Suprapubic skin (tissue), 4 donors: Measurements from ENCODE around the gene SLC12A5. TPM values are rescaled to one million over a fixed set of nuclear protein-coding genes. Genes with fewer than 3 reads are reported as not detected.

Experiments
- DNase-seq, 2 donors: peaks; one replicate each; pipeline ENCODE4 v3.0.0-alpha.2; 2019; ENCODE audit warnings: low spot score in 2 of 2
- H3K27ac ChIP-seq: fragments of 200-600 bp; sonication (generic); one replicate; pipeline ENCODE4 v1.5.1; 2019
- H3K27me3 ChIP-seq: fragments of 200-600 bp; sonication (generic); one replicate; pipeline ENCODE4 v1.5.1; 2019
- H3K36me3 ChIP-seq: fragments of 200-600 bp; sonication (generic); one replicate; pipeline ENCODE4 v1.5.1; 2019
- H3K4me1 ChIP-seq: fragments of 200-600 bp; sonication (generic); one replicate; pipeline ENCODE4 v1.5.1; 2019
- H3K4me3 ChIP-seq: fragments of 200-600 bp; sonication (generic); one replicate; pipeline ENCODE4 v1.5.1; 2019; ENCODE audit warnings: mild to moderate bottlenecking
- H3K9me3 ChIP-seq: fragments of 200-600 bp; sonication (generic); one replicate; pipeline ENCODE4 v1.5.1; 2019
- EP300 ChIP-seq: sonication (generic); formaldehyde crosslinking; IDR thresholded peaks from one replicate; pipeline ENCODE4 v1.6.1; 2017; ENCODE audit warnings: antibody characterized with exemption
- POLR2A ChIP-seq, 2 donors: fragments of 450-650 bp; IDR thresholded peaks; one replicate each; pipeline ENCODE4 v1.6.1; 2017; ENCODE audit warnings: antibody characterized with exemption in 2 of 2, mild to moderate bottlenecking in 2 of 2, moderate library complexity in 2 of 2
- POLR2AphosphoS5 ChIP-seq, 3 donors: sonication (generic); formaldehyde crosslinking; IDR thresholded peaks; one replicate each; pipeline ENCODE4 v1.6.1; 2017; ENCODE audit warnings: antibody characterized with exemption in 3 of 3
- WGBS: methylation state at CpG from one replicate; pipeline ENCODE4 v1.1.5; 2018; 5-methylcytosine and 5-hydroxymethylcytosine counted together
- total RNA-seq, 4 donors: library from RNA; depleted of rRNA; stranded (reverse); fragments of >200 nt; gene quantifications; one replicate each; pipeline ENCODE4 v1.1.0, GENCODE V29; 2016
- TF ChIP-seq, protein P1 (sequence below), 2 donors: fragments of 200-600 bp in 1 of 2; fragments of 450-650 bp in 1 of 2; sonication (generic) in 1 of 2; IDR thresholded peaks; one replicate each; pipeline ENCODE4 v1.5.1; 2016 to 2019; ENCODE audit warnings: antibody characterized with exemption in 2 of 2, mild to moderate bottlenecking in 1 of 2, moderate library complexity in 1 of 2

The SLC12A5 gene
- total RNA-seq, 4 donors from 2014 or later, result 0.40 TPM; not detected in 3

DNA sequence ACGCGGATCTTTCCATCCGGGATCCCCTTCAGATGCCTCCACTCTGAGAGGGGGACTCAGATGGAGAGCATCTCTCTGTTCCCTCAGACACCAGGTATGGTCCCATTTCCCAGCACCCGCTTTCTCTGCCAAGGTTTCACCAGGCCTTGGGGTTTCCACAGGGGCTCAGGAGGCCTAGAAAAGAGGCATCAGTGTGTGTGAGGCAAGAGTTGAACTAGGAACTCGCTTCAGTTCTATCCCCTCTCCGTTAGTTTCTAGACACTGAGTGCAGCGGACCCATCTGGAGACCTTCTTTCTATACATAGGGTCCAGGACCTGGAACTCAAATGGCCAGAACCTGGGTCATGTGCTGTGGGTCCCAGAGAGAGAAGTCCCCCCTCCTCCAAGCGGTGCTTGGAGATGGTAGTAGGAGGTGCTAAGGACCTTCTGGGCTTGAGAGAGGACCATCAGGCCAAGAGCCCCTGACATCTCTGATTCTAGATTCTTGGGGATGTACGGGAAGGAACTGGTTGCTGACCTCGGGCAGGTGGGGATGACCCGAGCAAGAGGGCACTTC, 2.1 kb downstream of the SLC12A5 start:
- H3K9me3 ChIP-seq, result no peaks in the 10 kb centered on the region
- H3K27me3 ChIP-seq, result peaks cover 99% of the 10 kb centered on the region
- H3K36me3 ChIP-seq, result no peaks in the 10 kb centered on the region
- TF ChIP-seq, protein P1, sequence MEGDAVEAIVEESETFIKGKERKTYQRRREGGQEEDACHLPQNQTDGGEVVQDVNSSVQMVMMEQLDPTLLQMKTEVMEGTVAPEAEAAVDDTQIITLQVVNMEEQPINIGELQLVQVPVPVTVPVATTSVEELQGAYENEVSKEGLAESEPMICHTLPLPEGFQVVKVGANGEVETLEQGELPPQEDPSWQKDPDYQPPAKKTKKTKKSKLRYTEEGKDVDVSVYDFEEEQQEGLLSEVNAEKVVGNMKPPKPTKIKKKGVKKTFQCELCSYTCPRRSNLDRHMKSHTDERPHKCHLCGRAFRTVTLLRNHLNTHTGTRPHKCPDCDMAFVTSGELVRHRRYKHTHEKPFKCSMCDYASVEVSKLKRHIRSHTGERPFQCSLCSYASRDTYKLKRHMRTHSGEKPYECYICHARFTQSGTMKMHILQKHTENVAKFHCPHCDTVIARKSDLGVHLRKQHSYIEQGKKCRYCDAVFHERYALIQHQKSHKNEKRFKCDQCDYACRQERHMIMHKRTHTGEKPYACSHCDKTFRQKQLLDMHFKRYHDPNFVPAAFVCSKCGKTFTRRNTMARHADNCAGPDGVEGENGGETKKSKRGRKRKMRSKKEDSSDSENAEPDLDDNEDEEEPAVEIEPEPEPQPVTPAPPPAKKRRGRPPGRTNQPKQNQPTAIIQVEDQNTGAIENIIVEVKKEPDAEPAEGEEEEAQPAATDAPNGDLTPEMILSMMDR (IDR thresholded peaks at IDR 0.05), result no peak
- TF ChIP-seq POLR2AphosphoS5 (IDR thresholded peaks at IDR 0.05) (no peak), EP300 (no peak), POLR2A (IDR thresholded peaks at IDR 0.05) (no peak)
- peaks cover 13% of the 10 kb centered on the region for H3K4me1 ChIP-seq
- DNase-seq, result no peak
- H3K4me3 ChIP-seq, result no peak overlapping the region
- WGBS, result 32% methylated on average over 8 of the region's 11 CpGs
- H3K27ac ChIP-seq, result no peak overlapping the region

DNA sequence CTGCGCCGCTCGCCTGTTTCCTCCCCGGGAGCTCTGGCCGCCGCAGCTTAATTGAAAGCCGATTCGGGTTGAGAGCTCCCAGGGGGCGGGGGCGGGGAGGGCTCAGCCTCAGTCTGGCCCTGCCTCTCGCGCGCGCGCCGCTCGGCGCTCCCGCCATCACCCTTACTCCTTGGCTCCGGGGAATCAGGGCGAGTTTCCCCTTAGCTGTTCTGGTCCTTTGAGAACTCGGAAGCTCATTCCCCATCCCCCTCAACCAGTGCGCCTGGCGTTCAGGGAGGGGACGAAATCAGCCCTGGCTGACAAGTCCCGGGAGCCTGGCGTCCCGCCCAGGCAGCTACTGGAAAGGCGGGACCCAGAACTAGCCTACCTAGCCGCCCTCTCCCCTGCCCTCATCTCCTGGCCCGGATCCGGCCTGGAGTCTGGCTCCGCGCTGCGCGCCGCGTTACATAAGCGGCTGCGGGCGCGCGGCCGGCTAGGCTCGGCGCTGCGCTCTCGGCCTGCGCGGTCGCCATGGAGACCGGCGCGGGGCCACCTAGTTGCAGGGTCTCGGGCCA, 2.8 kb downstream of the SLC12A5 start:
- H3K27me3 ChIP-seq, result peaks cover 94% of the 10 kb centered on the region
- no peak overlapping the region for H3K27ac ChIP-seq
- no peaks in the 10 kb centered on the region for H3K9me3 ChIP-seq
- TF ChIP-seq POLR2AphosphoS5 (IDR thresholded peaks at IDR 0.05), result no peak
- TF ChIP-seq POLR2A (IDR thresholded peaks at IDR 0.05), result no peak
- no peak for TF ChIP-seq EP300
- TF ChIP-seq, protein P1 (IDR thresholded peaks at IDR 0.05), result no peak
- no peak for DNase-seq
- 1% methylated on average over 17 of the region's 55 CpGs for WGBS
- no peaks in the 10 kb centered on the region for H3K36me3 ChIP-seq
- H3K4me1 ChIP-seq, result peaks cover 13% of the 10 kb centered on the region
- peak overlapping the region; percentile 24 for H3K4me3 ChIP-seq

DNA sequence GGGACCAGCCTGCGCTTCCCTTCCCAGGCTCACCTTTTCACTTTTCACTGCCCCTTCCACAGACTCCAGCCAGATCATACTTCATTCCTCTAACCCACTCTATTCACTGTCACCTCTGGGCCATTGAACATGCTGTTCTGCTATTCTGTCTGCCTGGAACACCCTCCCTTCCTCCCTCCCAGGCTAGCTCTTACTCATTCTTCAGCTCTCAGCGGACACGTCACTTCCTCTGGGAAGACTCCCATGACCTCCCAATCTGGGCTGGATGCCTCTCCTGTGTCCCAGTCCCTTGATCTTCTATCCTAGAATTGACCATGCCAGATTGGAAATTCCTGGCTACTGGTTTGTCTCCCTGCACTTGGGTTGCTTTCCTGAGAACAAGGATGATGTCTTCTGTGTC, 5.0 kb downstream of the SLC12A5 start:
- Histone ChIP-seq H3K4me3 (no peak overlapping the region), H3K27ac (no peak overlapping the region), H3K36me3 (no peaks in the 10 kb centered on the region), H3K9me3 (no peaks in the 10 kb centered on the region), H3K27me3 (peaks cover 80% of the 10 kb centered on the region), H3K4me1 (peaks cover 13% of the 10 kb centered on the region)
- no peak for DNase-seq
- TF ChIP-seq POLR2A (IDR thresholded peaks at IDR 0.05) (no peak), EP300 (no peak), POLR2AphosphoS5 (IDR thresholded peaks at IDR 0.05) (no peak)
- TF ChIP-seq, protein P1 (IDR thresholded peaks at IDR 0.05), result no peak
- 85% methylated on average over 3 of the region's 3 CpGs for WGBS

DNA sequence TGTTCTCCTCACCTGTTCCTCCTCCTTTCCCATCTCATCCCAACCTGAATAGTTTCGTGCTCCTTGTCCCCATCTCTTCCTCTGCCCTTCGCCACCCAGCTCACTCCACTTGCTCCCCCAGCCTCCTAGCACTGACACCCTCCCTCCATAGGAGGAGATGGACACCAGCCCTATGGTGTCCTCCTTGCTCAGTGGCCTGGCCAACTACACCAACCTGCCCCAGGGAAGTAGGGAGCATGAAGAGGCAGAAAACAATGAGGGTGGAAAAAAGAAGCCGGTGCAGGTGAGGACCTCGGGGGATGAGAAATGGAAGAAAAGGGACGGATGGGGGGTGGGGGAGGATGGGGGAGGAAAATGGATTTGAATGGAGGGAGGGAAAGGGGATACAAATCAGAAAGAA, 6.2 kb downstream of the SLC12A5 start:
- 65% methylated on average over 5 of the region's 5 CpGs for WGBS
- Histone ChIP-seq H3K27ac (no peak overlapping the region), H3K4me3 (no peak overlapping the region), H3K4me1 (peaks cover 13% of the 10 kb centered on the region), H3K36me3 (no peaks in the 10 kb centered on the region), H3K27me3 (peaks cover 69% of the 10 kb centered on the region), H3K9me3 (no peaks in the 10 kb centered on the region)
- DNase-seq, result no peak
- no peak for TF ChIP-seq EP300
- TF ChIP-seq, protein P1 (IDR thresholded peaks at IDR 0.05), result no peak
- no peak for TF ChIP-seq POLR2AphosphoS5 (IDR thresholded peaks at IDR 0.05)
- TF ChIP-seq POLR2A (IDR thresholded peaks at IDR 0.05), result no peak

DNA sequence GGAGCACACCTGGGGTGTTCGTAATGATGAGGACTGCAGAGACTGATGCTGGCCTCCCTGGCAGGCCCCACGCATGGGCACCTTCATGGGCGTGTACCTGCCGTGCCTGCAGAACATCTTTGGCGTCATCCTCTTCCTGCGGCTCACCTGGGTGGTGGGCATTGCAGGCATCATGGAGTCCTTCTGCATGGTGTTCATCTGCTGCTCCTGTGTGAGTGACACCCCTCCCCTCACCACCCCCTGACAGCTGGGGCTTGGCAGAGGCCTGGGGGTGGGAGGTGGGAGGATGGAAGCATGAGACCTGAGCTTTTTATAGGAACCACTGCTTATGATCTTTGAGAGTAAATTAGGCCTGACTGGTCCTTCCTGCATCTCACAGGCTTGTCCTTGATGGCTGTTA, 6.7 kb downstream of the SLC12A5 start:
- no peak for DNase-seq
- Histone ChIP-seq H3K36me3 (no peaks in the 10 kb centered on the region), H3K9me3 (no peaks in the 10 kb centered on the region), H3K27me3 (peaks cover 67% of the 10 kb centered on the region), H3K27ac (no peak overlapping the region), H3K4me1 (peaks cover 13% of the 10 kb centered on the region), H3K4me3 (no peak overlapping the region)
- TF ChIP-seq POLR2A (IDR thresholded peaks at IDR 0.05), result no peak
- TF ChIP-seq, protein P1 (IDR thresholded peaks at IDR 0.05), result no peak
- TF ChIP-seq POLR2AphosphoS5 (IDR thresholded peaks at IDR 0.05), result no peak
- TF ChIP-seq EP300, result no peak
- WGBS, result 82% methylated on average over 6 of the region's 6 CpGs
